SK-N-MC (cell line): Measurements from ENCODE around the gene BCKDHB.

Experiments
- EZH2 ChIP-seq: fragments of 200-600 bp; sonication (generic); IDR thresholded peaks from one replicate; pipeline ENCODE4 v1.6.1; 2017; ENCODE audit warnings: antibody characterized with exemption
- FOXP2 ChIP-seq: optimal IDR thresholded peaks from 2 replicates; pipeline ENCODE3; 2011; ENCODE audit warnings: mild to moderate bottlenecking, moderate library complexity; ENCODE audit not compliant: insufficient read depth; ENCODE audit errors: extremely low read length, control extremely low read depth
- POLR2AphosphoS5 ChIP-seq: IDR thresholded peaks from 2 replicates; pipeline ENCODE4 v1.6.1; 2012; ENCODE audit warnings: mild to moderate bottlenecking, low read depth, low read length, borderline replicate concordance

GRCh38 chr6:80357081-80357480 lies 250.6 kb downstream of the BCKDHB start:
- TF ChIP-seq EZH2 (no peak), POLR2AphosphoS5 (no peak), FOXP2 (no peak)
